ENCODE results near the gene ADAM11. TPM values are rescaled to one million over a fixed set of nuclear protein-coding genes. Genes with fewer than 3 reads are reported as not detected.
"Not testable (repeated sequence)": the region's sequence is repeated elsewhere in the genome, so short reads cannot be mapped to it uniquely, and the experiment has no call there.

The ADAM11 gene
- total RNA-seq, 1 donor from 2014 or later = 4.7 TPM

DNA sequence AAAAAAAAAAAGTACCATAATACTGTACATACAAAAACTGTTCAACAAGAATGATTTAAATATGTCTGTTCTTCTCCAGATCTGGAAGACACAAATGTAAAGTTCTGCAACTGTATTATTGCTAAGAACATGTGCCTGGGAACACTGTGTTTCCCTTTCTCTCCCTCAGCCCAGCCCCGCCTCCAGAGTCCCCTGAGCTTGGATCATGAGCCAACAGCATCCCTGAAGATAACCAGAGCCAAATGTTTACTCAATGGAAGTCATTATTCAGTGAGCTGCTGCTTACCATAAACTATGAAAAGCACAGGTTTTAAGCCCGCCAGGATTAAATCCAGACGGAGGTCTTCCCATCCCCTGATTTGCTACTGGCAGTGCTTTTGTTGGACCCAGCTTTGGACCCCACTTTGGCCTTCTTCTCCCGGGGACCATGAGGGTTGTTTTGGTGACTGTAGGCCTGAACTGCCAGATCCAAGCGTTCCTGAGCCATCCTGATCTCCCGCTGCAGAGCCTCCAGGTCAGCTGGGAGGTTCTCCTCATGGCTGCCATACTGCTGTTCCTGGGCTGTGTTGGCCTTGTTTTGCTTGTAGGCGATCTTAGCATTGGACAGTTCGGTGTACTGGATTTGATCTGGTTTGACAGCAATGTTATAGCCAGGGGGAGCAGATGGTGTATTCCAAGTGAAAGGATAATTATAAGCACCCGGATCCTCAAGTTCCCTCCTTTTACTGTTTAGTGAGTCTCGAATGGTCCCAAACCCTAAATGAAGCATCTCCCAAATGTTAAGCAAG, 45.7 kb downstream of the ADAM11 start:
- H3K27ac Mint-ChIP-seq = no peak overlapping the region
- no peaks in the 10 kb centered on the region for H3K27me3 Mint-ChIP-seq

GRCh38 chr17:44807093-44807816, 48.5 kb downstream of the ADAM11 start:
- H3K4me3 Mint-ChIP-seq = no peak overlapping the region
- no peak for TF ChIP-seq CTCF (conservative IDR thresholded peaks at IDR 0.05)
- H3K9me3 Mint-ChIP-seq = no peaks in the 10 kb centered on the region
- peaks cover 4% of the 10 kb centered on the region for H3K4me1 Mint-ChIP-seq (ENCODE audit: unreplicated experiment)
- no peak for DNase-seq (ENCODE audit: extremely low spot score, unreplicated experiment)
- no peaks in the 10 kb centered on the region for H3K27me3 Mint-ChIP-seq
- H3K27ac Mint-ChIP-seq = no peak overlapping the region
- peaks cover 10% of the 10 kb centered on the region for H3K36me3 Mint-ChIP-seq

More for the DNA sequence above, 45.7 kb downstream of the ADAM11 start:
- H3K4me1 Mint-ChIP-seq (ENCODE audit: unreplicated experiment) = peaks cover 4% of the 10 kb centered on the region
- no peaks in the 10 kb centered on the region for H3K9me3 Mint-ChIP-seq
- no peak for DNase-seq (ENCODE audit: extremely low spot score, unreplicated experiment)
- peaks cover 10% of the 10 kb centered on the region for H3K36me3 Mint-ChIP-seq
- TF ChIP-seq CTCF (conservative IDR thresholded peaks at IDR 0.05) = no peak
- no peak overlapping the region for H3K4me3 Mint-ChIP-seq

- H3K36me3 Mint-ChIP-seq = peaks cover 10% of the 10 kb centered on the region
- no peaks in the 10 kb centered on the region for H3K9me3 Mint-ChIP-seq
- H3K4me1 Mint-ChIP-seq (ENCODE audit: unreplicated experiment) = peaks cover 4% of the 10 kb centered on the region
- no peak for DNase-seq (ENCODE audit: extremely low spot score, unreplicated experiment)
- no peak overlapping the region for H3K27ac Mint-ChIP-seq
- H3K27me3 Mint-ChIP-seq = no peaks in the 10 kb centered on the region
- no peak for TF ChIP-seq CTCF (conservative IDR thresholded peaks at IDR 0.05)
- H3K4me3 Mint-ChIP-seq = no peak overlapping the region
Measured at GRCh38 chr17:44807817-44808155, 49.0 kb downstream of the ADAM11 start.

- Mint-ChIP-seq H3K27me3 (no peaks in the 10 kb centered on the region), H3K4me3 (no peak overlapping the region), H3K4me1 (ENCODE audit: unreplicated experiment) (peaks cover 4% of the 10 kb centered on the region), H3K27ac (no peak overlapping the region), H3K36me3 (peaks cover 10% of the 10 kb centered on the region), H3K9me3 (no peaks in the 10 kb centered on the region)
- no peak for DNase-seq (ENCODE audit: extremely low spot score, unreplicated experiment)
- no peak for TF ChIP-seq CTCF (conservative IDR thresholded peaks at IDR 0.05)
Measured at GRCh38 chr17:44808156-44808555, 49.4 kb downstream of the ADAM11 start.

DNA sequence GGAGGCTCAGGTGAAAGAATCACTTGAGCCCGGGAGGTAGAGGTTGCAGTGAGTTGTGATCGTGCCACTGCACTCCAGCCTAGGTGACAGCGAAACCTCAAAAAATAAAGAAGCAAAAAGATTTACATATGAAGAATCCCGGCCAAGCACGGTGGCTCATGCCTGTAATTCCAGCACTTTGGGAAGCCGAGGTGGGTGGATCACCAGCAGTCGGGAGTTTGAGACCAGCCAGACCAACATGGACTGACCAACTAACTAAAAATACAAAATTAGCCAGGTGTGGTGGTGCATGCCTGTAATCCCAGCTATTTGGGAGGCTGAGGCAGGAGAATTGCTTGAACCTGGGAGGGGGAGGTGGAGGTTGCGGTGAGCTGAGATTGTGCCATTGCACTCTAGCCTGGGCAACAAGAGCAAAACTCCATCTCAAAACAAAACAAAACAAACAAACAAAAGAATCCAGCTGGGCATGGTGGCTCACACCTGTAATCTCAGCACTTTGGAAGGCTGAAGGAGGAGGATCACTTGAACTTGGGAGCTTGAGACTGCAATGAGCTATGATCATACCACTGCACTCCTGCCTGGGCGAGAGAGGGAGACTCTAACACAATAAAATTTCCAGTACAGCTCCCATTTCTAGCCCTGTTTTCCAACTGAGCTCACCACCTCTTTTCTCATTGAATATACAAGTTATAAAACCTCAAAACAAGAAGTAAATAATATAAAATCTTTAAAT, 50.0 kb downstream of the ADAM11 start:
- not testable (repeated sequence) for H3K4me3 Mint-ChIP-seq; H3K9me3 Mint-ChIP-seq; H3K4me1 Mint-ChIP-seq (ENCODE audit: unreplicated experiment)

DNA sequence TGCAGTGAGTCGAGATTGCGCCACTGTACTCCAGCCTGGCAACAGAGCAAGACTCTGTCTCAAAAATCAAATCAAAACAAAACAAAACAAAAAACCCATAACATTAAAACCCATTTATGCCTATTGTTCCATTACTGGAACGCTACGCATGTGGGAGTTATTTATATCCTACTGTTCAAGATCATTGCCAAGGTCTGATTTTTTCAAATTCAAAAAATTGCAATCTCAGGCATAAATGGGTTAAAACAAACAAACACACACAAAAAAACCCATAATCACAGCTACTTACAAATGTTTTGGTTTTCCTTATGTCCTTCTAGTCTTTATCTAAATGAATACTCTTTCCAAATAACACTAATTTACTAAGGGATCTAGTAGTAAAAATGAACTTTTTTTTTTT, 53.5 kb downstream of the ADAM11 start:
- Mint-ChIP-seq H3K36me3 (no peaks in the 10 kb centered on the region), H3K4me3 (no peak overlapping the region), H3K9me3 (no peaks in the 10 kb centered on the region), H3K27me3 (no peaks in the 10 kb centered on the region), H3K27ac (no peak overlapping the region), H3K4me1 (ENCODE audit: unreplicated experiment) (no peaks in the 10 kb centered on the region)
- DNase-seq (ENCODE audit: extremely low spot score, unreplicated experiment) = no peak
- no peak for TF ChIP-seq CTCF (conservative IDR thresholded peaks at IDR 0.05)

More for the DNA sequence above, 50.0 kb downstream of the ADAM11 start:
- DNase-seq (ENCODE audit: extremely low spot score, unreplicated experiment); H3K27ac Mint-ChIP-seq; H3K27me3 Mint-ChIP-seq: not testable (repeated sequence)
- H3K36me3 Mint-ChIP-seq = peaks cover 10% of the 10 kb centered on the region

DNA sequence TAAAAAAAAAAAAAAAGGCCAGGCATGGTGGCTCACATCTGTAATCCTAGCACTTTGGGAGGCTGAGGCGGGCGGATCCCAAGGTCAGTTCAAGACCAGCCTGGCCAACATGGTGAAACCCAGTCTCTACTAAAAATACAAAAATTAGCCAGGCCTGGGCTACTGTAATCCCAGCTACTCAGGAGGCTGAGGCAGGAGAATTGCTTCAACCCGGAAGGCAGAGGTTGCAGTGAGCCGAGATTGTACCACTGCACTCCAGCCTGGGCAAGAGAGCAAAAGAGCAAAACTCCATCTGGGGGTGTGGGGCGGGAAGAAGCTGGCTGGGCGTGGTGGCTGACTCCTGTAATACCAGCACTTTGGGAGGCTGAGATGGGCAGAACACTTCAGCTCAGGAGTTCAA, 59.7 kb downstream of the ADAM11 start:
- H3K27ac Mint-ChIP-seq, H3K36me3 Mint-ChIP-seq: not testable (repeated sequence)

More for the DNA sequence above, 59.7 kb downstream of the ADAM11 start:
- H3K4me3 Mint-ChIP-seq; DNase-seq (ENCODE audit: extremely low spot score, unreplicated experiment); H3K27me3 Mint-ChIP-seq; H3K9me3 Mint-ChIP-seq: not testable (repeated sequence)
- H3K4me1 Mint-ChIP-seq (ENCODE audit: unreplicated experiment) = peaks cover 11% of the 10 kb centered on the region
